Stimulated activated CD8-positive, alpha-beta memory T cell treated with anti-CD3 and anti-CD28 coated beads, Interleukin-15, amount 100 ng/mL, for 24 hours (primary cell): ENCODE results near the gene GMFB.
A peak's percentile ranks its signal among the peaks of the same experiment; 100 is the strongest.

Experiments
- DNase-seq: peaks from one replicate; pipeline ENCODE4 v3.0.0-alpha.2; 2020; ENCODE audit warnings: low read depth

The GMFB gene

GRCh38 chr14:54488646-54489317 lies at the start of gene GMFB:
GMFB (minus strand) TSS chr14:54488980; CDS start chr14:54488927, 53 bp downstream.
- DNase-seq, result peak; percentile 71

DNA sequence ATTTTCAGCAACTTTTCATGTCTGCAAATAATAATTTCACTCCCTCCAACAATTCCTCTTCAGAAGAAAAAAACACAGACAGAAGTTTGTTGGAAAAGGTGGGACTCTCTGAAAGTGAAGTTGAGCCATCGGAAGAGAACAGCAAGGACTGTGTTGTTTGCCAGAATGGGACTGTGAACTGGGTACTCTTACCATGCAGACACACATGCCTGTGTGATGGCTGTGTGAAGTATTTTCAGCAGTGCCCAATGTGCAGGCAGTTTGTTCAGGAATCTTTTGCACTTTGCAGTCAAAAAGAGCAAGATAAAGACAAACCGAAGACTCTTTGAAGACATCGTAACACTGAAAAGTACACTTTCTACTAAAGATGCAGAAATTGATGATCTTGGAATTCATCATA lies 49.3 kb upstream of the GMFB start:
- no peak for DNase-seq

- DNase-seq, result no peak
Measured at GRCh38 chr14:54537651-54538050, 48.9 kb upstream of the GMFB start.

GRCh38 chr14:54535646-54536045 lies 46.9 kb upstream of the GMFB start:
- no peak for DNase-seq

DNA sequence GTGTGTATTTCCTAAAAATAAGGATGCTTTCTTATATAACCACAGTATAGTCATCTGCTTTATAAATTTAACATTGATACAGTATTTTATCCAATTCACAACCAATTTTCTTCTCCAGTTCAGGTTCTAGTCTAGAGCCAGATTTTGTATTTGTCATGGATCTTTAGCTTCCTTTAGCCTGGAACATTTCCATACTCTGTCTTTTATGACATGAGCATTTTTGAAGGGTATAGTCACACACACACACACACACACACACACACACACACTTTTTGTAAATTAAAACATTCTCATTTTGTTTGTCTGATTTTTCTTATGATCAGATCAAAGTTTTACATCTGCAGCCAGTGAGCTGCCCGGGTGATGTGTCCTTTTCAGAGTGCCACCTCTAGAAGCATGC lies 46.3 kb upstream of the GMFB start:
- no peak for DNase-seq

GRCh38 chr14:54533100-54533499 lies 44.3 kb upstream of the GMFB start:
- no peak for DNase-seq

- DNase-seq, result no peak
Measured at GRCh38 chr14:54532111-54533012, 43.6 kb upstream of the GMFB start.

DNA sequence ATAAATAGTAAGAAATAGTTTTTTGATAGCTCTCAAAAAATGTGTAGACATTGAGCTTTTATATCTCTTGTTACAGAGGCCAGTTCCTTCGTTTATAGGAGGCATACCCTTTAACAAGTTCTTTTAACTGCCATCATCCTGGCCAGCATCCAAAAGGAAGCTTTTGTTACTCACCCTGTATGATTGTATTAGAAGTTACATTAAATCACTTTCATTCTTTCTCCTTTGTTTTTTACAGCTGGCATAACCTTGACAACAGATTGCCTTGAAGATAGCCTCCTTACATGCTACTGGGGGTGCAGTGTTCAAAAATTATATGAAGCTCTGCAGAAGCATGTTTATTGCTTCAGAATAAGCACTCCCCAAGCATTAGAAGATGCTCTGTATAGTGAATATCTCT lies 41.0 kb upstream of the GMFB start:
- DNase-seq, result no peak

- no peak for DNase-seq
Measured at GRCh38 chr14:54528973-54529372, 40.2 kb upstream of the GMFB start.

- no peak for DNase-seq
Measured at GRCh38 chr14:54524410-54524809, 35.6 kb upstream of the GMFB start.

DNA sequence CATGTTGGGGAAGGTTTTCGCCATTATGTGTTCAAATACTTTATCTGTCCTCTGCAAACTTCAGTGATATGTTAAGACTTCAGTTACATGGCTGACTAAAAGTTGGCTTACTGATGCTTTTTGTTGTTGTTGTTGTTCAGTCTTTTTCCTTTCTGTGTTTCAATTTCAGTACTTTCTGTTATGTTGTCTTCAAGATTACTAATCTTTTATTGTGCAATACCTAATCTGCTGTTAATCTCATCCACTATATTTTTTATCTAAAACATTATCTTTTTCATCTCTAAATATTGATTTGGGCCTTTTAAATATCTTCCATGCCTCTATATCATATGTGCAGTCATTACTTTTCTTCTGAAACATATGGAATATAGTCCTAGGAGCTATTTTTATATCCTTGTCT lies 27.9 kb upstream of the GMFB start:
- DNase-seq, result no peak

DNA sequence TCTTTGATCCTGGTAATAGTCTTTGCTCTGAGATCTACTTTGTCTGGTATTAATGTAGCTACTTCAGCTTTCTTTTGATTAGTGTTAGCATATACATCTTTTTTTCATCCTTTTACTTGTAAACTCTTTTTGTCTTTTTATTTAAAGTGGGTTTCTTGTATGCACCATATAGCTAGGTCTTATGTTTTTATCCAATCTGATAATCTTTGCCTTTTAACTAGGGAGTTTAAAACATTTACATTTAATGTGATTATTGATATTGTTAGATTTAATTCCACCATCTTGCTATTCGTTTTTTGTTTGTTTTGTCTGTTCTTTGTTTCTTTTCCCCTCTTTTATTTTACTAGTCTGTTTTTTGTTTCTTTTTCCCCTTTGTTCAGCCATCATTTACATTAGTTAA lies 26.9 kb upstream of the GMFB start:
- no peak for DNase-seq

DNA sequence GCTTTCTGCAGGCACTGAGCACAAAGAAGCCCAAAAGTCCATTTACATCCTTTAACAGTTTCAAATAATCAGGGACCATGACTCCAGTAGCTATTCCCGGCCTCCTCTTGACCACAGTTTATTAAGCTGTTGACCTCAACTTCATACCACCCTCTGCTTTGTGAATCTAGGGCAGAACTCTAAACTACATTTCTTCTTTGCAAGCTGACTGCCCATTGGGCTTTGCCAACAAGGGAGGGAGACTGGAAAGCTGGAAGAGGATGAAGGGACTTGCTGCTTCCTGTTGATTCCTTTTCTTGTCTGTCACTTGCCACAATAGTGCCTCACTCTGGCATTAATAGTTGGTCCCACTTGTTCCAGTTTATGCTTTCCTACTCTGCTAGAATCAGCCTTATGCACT lies 23.6 kb upstream of the GMFB start:
- DNase-seq, result no peak

- peak; percentile 89 for DNase-seq
Measured at GRCh38 chr14:54509546-54510501, 21.0 kb upstream of the GMFB start, which contains the start of gene CGRRF1. CGRRF1 (plus strand) TSS chr14:54509906; CDS start chr14:54509960, 54 bp downstream.

- DNase-seq, result no peak
Measured at GRCh38 chr14:54503486-54503885, 14.7 kb upstream of the GMFB start.

GRCh38 chr14:54502602-54503001 lies 13.8 kb upstream of the GMFB start:
- DNase-seq, result no peak

- no peak for DNase-seq
Measured at GRCh38 chr14:54501480-54501879, 12.7 kb upstream of the GMFB start.

DNA sequence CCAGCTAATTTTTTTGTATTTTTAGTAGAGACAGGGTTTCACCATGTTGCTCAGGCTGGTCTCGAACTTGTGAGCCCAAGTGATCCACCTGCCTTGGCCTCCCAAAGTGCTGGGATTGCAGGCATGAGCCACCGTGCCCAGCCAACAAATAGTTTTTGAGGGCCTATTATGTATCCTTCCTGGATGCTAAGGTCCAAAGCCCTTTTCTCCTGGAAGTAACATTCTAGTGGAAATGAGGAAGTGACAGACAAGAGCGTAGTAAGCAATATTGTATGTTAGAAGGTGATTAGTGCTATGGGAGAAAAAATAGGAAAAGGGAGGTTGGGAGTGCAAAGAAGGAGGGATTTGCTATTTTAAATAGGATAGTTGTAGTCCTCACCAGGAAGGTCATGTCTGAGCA lies 12.0 kb upstream of the GMFB start:
- no peak for DNase-seq

DNA sequence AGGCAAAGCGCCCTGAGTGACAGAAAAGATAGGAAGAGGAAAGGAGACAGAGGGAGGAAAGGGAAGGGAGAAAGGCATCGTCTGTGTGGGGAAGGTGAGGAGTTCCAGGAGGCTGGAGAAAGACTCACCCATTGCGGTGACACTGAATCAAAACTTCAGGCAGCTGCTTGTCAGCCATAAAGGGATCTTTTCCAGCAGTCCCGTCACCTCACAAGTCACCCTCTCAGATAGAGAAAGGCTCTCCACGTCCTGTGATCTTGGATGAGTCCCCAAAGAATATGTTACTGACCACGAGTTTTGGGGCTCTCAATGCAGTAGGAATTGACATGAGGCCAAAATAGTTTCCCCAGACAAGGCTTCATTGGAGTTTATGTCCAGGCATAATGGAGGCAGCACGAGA lies 9.8 kb upstream of the GMFB start:
- DNase-seq, result no peak

DNA sequence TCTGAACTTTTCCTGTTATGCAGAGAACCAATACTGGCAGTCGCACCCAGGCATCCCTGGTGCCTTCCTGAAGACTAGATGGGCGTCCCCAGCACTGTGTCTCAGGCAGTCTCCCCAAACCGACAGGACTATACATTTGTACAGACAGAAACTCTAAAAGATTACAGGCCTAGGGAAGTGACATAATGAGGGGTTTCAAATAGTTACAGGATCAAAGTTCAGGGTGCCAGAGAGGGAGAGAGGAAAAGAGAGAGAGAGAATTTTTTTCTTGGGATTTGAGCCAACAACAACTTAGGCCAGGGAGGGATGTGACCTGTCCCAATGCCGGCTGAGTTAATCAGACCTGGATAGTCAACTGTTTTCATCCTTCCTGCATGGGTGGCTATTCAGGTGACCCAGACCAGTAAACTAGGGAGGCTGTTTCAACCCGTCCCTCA lies 9.3 kb upstream of the GMFB start:
- no peak for DNase-seq

- no peak for DNase-seq
Measured at GRCh38 chr14:54497224-54497623, 8.4 kb upstream of the GMFB start.

- no peak for DNase-seq
Measured at GRCh38 chr14:54493293-54493692, 4.5 kb upstream of the GMFB start.
